ENCODE measurements around the gene OSBPL1A.

DNA sequence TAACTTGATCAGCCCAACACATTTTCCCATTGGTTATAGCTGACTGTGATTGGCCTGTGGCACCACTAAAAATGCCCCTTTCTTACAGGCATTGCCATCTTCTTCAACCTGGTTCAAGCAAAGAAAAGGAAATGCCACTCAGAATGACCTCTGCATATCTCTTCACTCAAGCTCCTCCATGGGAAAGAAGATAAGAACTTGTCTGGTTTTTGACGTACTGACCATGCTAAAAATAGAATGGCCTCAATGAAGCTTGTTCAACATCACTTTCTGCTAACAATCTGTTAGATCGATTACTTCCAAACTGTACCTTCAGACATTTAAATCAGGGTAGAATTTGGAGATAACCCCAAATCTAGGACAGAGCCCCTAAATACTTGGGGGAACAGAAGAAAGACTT is 149.3 kb downstream of the OSBPL1A start:
- TF ChIP-seq, protein P1, sequence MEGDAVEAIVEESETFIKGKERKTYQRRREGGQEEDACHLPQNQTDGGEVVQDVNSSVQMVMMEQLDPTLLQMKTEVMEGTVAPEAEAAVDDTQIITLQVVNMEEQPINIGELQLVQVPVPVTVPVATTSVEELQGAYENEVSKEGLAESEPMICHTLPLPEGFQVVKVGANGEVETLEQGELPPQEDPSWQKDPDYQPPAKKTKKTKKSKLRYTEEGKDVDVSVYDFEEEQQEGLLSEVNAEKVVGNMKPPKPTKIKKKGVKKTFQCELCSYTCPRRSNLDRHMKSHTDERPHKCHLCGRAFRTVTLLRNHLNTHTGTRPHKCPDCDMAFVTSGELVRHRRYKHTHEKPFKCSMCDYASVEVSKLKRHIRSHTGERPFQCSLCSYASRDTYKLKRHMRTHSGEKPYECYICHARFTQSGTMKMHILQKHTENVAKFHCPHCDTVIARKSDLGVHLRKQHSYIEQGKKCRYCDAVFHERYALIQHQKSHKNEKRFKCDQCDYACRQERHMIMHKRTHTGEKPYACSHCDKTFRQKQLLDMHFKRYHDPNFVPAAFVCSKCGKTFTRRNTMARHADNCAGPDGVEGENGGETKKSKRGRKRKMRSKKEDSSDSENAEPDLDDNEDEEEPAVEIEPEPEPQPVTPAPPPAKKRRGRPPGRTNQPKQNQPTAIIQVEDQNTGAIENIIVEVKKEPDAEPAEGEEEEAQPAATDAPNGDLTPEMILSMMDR (IDR thresholded peaks at IDR 0.05; ENCODE audit: insufficient read depth, low read length) = no peak
- TF ChIP-seq POLR2AphosphoS5 (IDR thresholded peaks at IDR 0.05; ENCODE audit: low read depth) (no peak), SPI1 (IDR thresholded peaks at IDR 0.05; ENCODE audit: borderline replicate concordance, low read depth) (no peak), GABPA (IDR thresholded peaks at IDR 0.05; ENCODE audit: low read depth) (no peak)
- TF ChIP-seq, protein P2, sequence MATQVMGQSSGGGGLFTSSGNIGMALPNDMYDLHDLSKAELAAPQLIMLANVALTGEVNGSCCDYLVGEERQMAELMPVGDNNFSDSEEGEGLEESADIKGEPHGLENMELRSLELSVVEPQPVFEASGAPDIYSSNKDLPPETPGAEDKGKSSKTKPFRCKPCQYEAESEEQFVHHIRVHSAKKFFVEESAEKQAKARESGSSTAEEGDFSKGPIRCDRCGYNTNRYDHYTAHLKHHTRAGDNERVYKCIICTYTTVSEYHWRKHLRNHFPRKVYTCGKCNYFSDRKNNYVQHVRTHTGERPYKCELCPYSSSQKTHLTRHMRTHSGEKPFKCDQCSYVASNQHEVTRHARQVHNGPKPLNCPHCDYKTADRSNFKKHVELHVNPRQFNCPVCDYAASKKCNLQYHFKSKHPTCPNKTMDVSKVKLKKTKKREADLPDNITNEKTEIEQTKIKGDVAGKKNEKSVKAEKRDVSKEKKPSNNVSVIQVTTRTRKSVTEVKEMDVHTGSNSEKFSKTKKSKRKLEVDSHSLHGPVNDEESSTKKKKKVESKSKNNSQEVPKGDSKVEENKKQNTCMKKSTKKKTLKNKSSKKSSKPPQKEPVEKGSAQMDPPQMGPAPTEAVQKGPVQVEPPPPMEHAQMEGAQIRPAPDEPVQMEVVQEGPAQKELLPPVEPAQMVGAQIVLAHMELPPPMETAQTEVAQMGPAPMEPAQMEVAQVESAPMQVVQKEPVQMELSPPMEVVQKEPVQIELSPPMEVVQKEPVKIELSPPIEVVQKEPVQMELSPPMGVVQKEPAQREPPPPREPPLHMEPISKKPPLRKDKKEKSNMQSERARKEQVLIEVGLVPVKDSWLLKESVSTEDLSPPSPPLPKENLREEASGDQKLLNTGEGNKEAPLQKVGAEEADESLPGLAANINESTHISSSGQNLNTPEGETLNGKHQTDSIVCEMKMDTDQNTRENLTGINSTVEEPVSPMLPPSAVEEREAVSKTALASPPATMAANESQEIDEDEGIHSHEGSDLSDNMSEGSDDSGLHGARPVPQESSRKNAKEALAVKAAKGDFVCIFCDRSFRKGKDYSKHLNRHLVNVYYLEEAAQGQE (IDR thresholded peaks at IDR 0.05; ENCODE audit: insufficient replicate concordance, low read depth) = no peak

Data from HL-60 (cell line).